K562 (cell line): Measurements from ENCODE around the gene EFHB. TPM values are rescaled to one million over a fixed set of nuclear protein-coding genes. Genes with fewer than 3 reads are reported as not detected.

Experiments
- ZBTB9 ChIP-seq: fragments of 450-650 bp; formaldehyde crosslinking; IDR thresholded peaks from 2 replicates; pipeline ENCODE4 v1.4.0; 2020; ENCODE audit warnings: mild to moderate bottlenecking, moderate library complexity
- ZNF318 ChIP-seq, 2 experiments: fragments of 450-650 bp; IDR thresholded peaks; 2 replicates each; pipeline ENCODE4 v1.6.1; 2016; ENCODE audit warnings: mild to moderate bottlenecking in 2 of 2, borderline replicate concordance in 1 of 2, low read depth in 1 of 2, moderate library complexity in 1 of 2
- ZNF407 ChIP-seq: fragments of 450-650 bp; IDR thresholded peaks from 2 replicates; pipeline ENCODE4 v1.6.1; 2016; ENCODE audit warnings: low read depth
- polyA plus RNA-seq, 8 experiments: library from polyadenylated mRNA; depleted of rRNA in 4 of 8; stranded (reverse) in 5 of 8; unstranded in 3 of 8; fragments of >200 nt; fragmentation: Nextera tagmentation in 2 of 8; fragmentation: Illumina TruSeq in 1 of 8; extraction: Ambion mirVana in 2 of 8; extraction: Trizol in 1 of 8; gene quantifications; 2 replicates each; pipeline versions ENCODE4 v1.2.1 to v1.2.3, GENCODE V29; 2011 to 2014; ENCODE audit warnings: inconsistent platforms in 1 of 8, missing spikeins in 1 of 8
- total RNA-seq, 7 experiments: library from RNA; depleted of rRNA in 6 of 7; stranded (reverse); fragments of >200 nt in 6 of 7; fragmentation: Illumina TruSeq in 2 of 7; extraction: Trizol in 2 of 7; gene quantifications; 2 replicates each; pipeline versions ENCODE4 v1.2.1 to v1.2.3, GENCODE V29; 2011 to 2021; ENCODE audit warnings: low replicate concordance in 1 of 7
- TF ChIP-seq, protein P1 (sequence below), 2 experiments: fragments of 150-350 bp in 1 of 2; IDR thresholded peaks; 2 replicates each; pipeline ENCODE4 v1.6.1; 2012 to 2016; ENCODE audit warnings: low read depth in 2 of 2, low read length in 2 of 2, mild to moderate bottlenecking in 1 of 2, moderate library complexity in 1 of 2

The EFHB gene
- total and polyA plus RNA-seq, 9 of the 15 experiments (the other 6 are each of a cell fraction or from before 2014, with no cell fraction given): 1.5 to 4.0 (median 1.8) TPM

- 0 out of 4 replicates have a peak, but pooled peaks of 1 of the 2 experiments have one; percentile 27 for TF ChIP-seq ZNF318 (IDR thresholded peaks at IDR 0.05; ENCODE audit: borderline replicate concordance in 1 of 2, low read depth in 1 of 2)
- TF ChIP-seq ZNF407: no peak
- TF ChIP-seq, protein P1, sequence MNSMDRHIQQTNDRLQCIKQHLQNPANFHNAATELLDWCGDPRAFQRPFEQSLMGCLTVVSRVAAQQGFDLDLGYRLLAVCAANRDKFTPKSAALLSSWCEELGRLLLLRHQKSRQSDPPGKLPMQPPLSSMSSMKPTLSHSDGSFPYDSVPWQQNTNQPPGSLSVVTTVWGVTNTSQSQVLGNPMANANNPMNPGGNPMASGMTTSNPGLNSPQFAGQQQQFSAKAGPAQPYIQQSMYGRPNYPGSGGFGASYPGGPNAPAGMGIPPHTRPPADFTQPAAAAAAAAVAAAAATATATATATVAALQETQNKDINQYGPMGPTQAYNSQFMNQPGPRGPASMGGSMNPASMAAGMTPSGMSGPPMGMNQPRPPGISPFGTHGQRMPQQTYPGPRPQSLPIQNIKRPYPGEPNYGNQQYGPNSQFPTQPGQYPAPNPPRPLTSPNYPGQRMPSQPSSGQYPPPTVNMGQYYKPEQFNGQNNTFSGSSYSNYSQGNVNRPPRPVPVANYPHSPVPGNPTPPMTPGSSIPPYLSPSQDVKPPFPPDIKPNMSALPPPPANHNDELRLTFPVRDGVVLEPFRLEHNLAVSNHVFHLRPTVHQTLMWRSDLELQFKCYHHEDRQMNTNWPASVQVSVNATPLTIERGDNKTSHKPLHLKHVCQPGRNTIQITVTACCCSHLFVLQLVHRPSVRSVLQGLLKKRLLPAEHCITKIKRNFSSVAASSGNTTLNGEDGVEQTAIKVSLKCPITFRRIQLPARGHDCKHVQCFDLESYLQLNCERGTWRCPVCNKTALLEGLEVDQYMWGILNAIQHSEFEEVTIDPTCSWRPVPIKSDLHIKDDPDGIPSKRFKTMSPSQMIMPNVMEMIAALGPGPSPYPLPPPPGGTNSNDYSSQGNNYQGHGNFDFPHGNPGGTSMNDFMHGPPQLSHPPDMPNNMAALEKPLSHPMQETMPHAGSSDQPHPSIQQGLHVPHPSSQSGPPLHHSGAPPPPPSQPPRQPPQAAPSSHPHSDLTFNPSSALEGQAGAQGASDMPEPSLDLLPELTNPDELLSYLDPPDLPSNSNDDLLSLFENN (IDR thresholded peaks at IDR 0.05; ENCODE audit: low read depth in 2 of 2, low read length in 2 of 2): no peak
- no peak for TF ChIP-seq ZBTB9 (CRISPR knock-in tag)
These were observed 33.2 kb upstream of the EFHB start (continued) for GRCh38 chr3:19967208-19967607.
